CD4-positive, alpha-beta memory T cell (primary cell): ENCODE measurements around the gene ZNF236. TPM values are rescaled to one million over a fixed set of nuclear protein-coding genes. Genes with fewer than 3 reads are reported as not detected.
A peak's percentile ranks its signal among the peaks of the same experiment; 100 is the strongest.

Experiments
- CTCF ChIA-PET: fragments of 350-600 bp; sonication (Branson Sonifier 250); formaldehyde crosslinking; loops from one replicate; lab custom pipeline; 2021; ENCODE audit warnings: inconsistent platforms; ENCODE audit not compliant: partially characterized antibody; lab: Charles Lee
- POLR2A ChIA-PET: fragments of 350-600 bp; sonication (Branson Sonifier 250); formaldehyde crosslinking; loops from one replicate; lab custom pipeline; 2021; ENCODE audit not compliant: partially characterized antibody; lab: Charles Lee
- DNase-seq, 5 donors: peaks; one replicate each; pipeline versions ENCODE4 v3.0.0 to v3.0.0-alpha.2; 2020 to 2022; ENCODE audit warnings: mixed read lengths in 1 of 5
- H3K27ac ChIP-seq: one replicate; pipeline ENCODE4 v1.7.0; 2013; ENCODE audit warnings: low read depth, low read length
- H3K27me3 ChIP-seq: 2 replicates; pipeline ENCODE4 v1.7.0; 2013; ENCODE audit warnings: mild to moderate bottlenecking, low read length, moderate library complexity; ENCODE audit not compliant: insufficient read depth
- H3K36me3 ChIP-seq: 2 replicates; pipeline ENCODE4 v1.7.0; 2013; ENCODE audit warnings: mild to moderate bottlenecking, low read length, moderate library complexity; ENCODE audit not compliant: insufficient read depth
- H3K4me1 ChIP-seq: 2 replicates; pipeline ENCODE4 v1.7.0; 2013; ENCODE audit warnings: mild to moderate bottlenecking, low read length, moderate library complexity; ENCODE audit not compliant: insufficient read depth
- H3K4me3 ChIP-seq, 2 donors: one replicate each; pipeline ENCODE4 v1.7.0; 2013; ENCODE audit warnings: low read length in 2 of 2, mild to moderate bottlenecking in 1 of 2
- H3K9me3 ChIP-seq, 2 donors: one replicate each; pipeline ENCODE4 v1.7.0; 2013; ENCODE audit warnings: low read length in 2 of 2, control low read depth in 1 of 2; ENCODE audit not compliant: control insufficient read depth in 1 of 2
- H3K27ac Mint-ChIP-seq, 7 donors: one replicate each; pipeline ENCODE4 v1.8.0; 2020 to 2021; ENCODE audit warnings: mixed read lengths in 7 of 7, mild to moderate bottlenecking in 6 of 7, inconsistent platforms in 3 of 7, moderate library complexity in 3 of 7
- H3K27me3 Mint-ChIP-seq, 2 donors: one replicate each; pipeline ENCODE4 v1.8.0; 2020 to 2021; ENCODE audit warnings: mixed read lengths in 2 of 2
- H3K36me3 Mint-ChIP-seq, 2 donors: one replicate each; pipeline ENCODE4 v1.8.0; 2020 to 2021; ENCODE audit warnings: mixed read lengths in 2 of 2, inconsistent platforms in 1 of 2, mild to moderate bottlenecking in 1 of 2
- H3K4me1 Mint-ChIP-seq, 4 donors: one replicate each; pipeline ENCODE4 v1.8.0; 2020 to 2021; ENCODE audit warnings: mixed read lengths in 4 of 4, mild to moderate bottlenecking in 1 of 4
- H3K4me3 Mint-ChIP-seq, 8 donors: one replicate each; pipeline ENCODE4 v1.8.0; 2020 to 2021; ENCODE audit warnings: mixed read lengths in 8 of 8, mild to moderate bottlenecking in 7 of 8, moderate library complexity in 6 of 8, inconsistent platforms in 3 of 8
- H3K9me3 Mint-ChIP-seq, 8 donors: one replicate each; pipeline ENCODE4 v1.8.0; 2020 to 2021; ENCODE audit warnings: mixed read lengths in 8 of 8, mild to moderate bottlenecking in 5 of 8, inconsistent platforms in 3 of 8, moderate library complexity in 1 of 8
- intact Hi-C: fragments of 100-400 bp; cut with micrococcal nuclease; formaldehyde crosslinking; loops from one replicate; pipeline ENCODE4 v1.15.1; 2023
- polyA plus RNA-seq, 2 donors: library from polyadenylated mRNA; unstranded; fragments of 300-500 nt; fragmentation: Illumina TruSeq; gene quantifications; one replicate each; pipeline ENCODE4 v1.2.3, GENCODE V29; 2021
- total RNA-seq, 2 experiments: library from RNA; stranded (reverse); gene quantifications; one replicate each; pipeline ENCODE4 v1.2.3, GENCODE V29; 2021

Gene ZNF236
- total and polyA plus RNA-seq, 4 experiments from 2014 or later: 2.0 to 29.1 (median 18.8) TPM

DNA sequence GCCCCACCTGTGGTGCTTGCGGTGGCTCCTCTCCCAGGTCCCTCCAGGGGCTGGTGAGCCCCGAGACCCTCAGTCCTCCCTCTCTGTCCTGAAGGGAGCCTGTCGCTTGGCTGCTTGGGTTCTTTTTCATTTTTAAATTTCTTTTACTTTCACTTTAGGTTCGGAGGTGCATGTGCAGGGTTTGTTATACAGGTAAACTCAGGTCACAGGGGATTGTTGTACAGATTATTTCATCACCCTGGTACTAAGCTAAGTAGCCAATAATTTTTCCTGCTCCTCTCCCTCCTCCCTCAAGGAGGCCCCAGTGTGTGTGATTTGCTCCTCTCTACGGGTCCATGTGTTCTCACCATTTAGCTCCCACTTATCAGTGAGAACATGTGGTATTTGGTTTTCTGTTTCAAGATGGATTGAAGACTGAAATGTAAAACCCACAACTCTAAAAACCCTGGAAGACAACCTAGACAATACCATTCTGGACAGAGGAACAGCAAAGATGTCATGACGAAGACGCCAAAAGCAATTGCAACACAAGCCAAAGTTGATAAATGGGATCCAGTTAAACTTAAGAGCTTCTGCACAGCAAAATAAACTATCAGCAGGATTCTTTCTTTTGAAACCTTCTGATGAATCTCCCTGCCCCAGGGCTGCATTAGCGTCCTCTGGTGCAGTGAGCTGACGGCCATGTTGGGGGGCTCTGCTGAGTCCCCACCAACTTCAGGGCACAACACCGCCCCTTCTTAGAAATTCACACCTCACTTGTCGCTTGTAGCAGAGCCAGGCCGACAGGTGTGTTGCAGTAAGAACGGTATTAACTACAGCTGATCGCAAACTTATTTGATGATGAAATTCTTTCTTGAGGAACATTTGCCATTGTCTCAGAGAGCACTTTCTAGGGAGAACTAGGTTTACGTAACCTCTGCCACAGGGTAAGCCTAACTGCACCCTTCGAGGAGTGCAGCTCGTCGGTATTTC is 135.3 kb downstream of the ZNF236 start:
- Mint-ChIP-seq H3K4me3 (peak overlapping the region in 6 of 8 donors; percentile 2 to 58 (median 20)), H3K27ac (peak overlapping the region in 5 of 7 donors; percentile 4 to 88 (median 45)), H3K9me3 (no peaks in the 10 kb centered on the region), H3K27me3 (no peaks in the 10 kb centered on the region), H3K36me3 (peaks cover 60 to 77% of the 10 kb centered on the region in 2 donors), H3K4me1 (peaks cover 3 to 17% (median 11%) of the 10 kb centered on the region in 4 donors)
- ChIA-PET POLR2A (no interaction called here), CTCF (interaction anchor here (1.4 to 1.6 kb wide), 3 partner anchors 10 to 154 kb away, joined by 3 to 8 read pairs (median 5); no protein-coding TSS in a partner anchor)
- DNase-seq: no peak
- Histone ChIP-seq H3K27me3 (no peaks in the 10 kb centered on the region), H3K27ac (no peak overlapping the region), H3K4me3 (no peak overlapping the region), H3K4me1 (no peaks in the 10 kb centered on the region), H3K36me3 (peaks cover 39% of the 10 kb centered on the region), H3K9me3 (no peaks in the 10 kb centered on the region)
- intact Hi-C loops: no loop called here

DNA sequence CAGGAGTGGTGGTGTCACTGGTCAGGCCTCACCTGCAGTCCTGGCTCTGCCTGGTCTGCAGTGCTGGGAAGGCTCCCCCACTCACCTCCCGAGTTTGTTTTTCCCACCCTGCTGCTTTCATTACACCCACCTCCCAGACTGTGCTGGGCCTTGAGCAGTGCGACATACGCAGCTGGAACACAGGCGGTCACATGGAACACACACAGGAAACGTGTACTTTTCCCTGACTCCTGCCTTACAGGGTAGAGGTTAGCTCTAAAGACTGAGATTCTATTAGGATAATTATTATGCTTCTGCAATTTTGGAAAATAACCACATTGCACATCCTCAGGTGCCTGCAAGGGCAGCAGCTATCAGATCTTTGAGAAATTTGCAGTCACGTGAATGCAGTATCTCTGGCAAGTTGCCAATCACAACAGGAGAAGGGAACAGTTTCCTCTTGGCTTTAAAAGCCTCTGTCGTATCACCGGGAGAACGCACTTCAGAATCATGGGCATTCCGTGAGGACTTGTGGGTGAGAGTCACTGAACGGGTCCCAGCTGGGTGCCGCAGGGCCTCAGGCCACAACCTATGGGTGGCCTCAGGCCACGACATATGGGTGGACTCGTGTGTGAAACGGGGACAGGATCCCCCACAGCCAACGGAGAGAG is 136.5 kb downstream of the ZNF236 start:
- H3K9me3 ChIP-seq: no peaks in the 10 kb centered on the region
- no peak overlapping the region for H3K4me3 Mint-ChIP-seq
- H3K27me3 Mint-ChIP-seq: no peaks in the 10 kb centered on the region
- no peak overlapping the region for H3K27ac ChIP-seq
- H3K27ac Mint-ChIP-seq: no peak overlapping the region
- intact Hi-C loops: no loop called here
- H3K4me3 ChIP-seq: no peak overlapping the region
- no peaks in the 10 kb centered on the region for H3K27me3 ChIP-seq
- H3K36me3 Mint-ChIP-seq: peaks cover 64 to 79% of the 10 kb centered on the region in 2 donors
- peaks cover 30% of the 10 kb centered on the region for H3K36me3 ChIP-seq
- POLR2A ChIA-PET: no interaction called here
- DNase-seq: no peak
- H3K4me1 Mint-ChIP-seq: peaks cover 15 to 28% (median 22%) of the 10 kb centered on the region in 4 donors
- H3K4me1 ChIP-seq: peaks cover 8% of the 10 kb centered on the region
- CTCF ChIA-PET: interaction anchor here (0.7 to 1.6 kb wide), 4 partner anchors 11 to 25 kb away, joined by 3 to 8 read pairs (median 4); no protein-coding TSS in a partner anchor
- H3K9me3 Mint-ChIP-seq: no peaks in the 10 kb centered on the region

DNA sequence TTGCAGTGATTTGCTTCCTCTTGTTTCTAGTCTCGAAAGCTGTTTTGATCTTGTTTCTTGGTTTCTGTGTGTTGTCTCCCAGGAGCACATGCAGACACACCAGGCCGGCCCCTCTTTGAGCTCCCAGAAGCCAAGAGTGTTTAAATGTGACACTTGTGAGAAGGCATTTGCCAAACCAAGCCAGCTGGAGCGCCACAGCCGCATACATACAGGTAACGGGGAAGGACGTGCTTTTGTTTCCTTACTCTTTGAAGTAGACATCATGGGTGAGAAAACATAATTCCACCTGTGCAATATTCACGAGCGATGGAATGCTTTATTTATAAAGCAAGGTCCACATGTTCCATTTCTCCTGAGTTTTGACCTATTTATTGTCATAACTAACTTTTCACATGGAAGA is 137.2 kb downstream of the ZNF236 start:
- Histone ChIP-seq H3K27ac (no peak overlapping the region), H3K4me3 (no peak overlapping the region), H3K4me1 (peaks cover 14% of the 10 kb centered on the region), H3K36me3 (peaks cover 26% of the 10 kb centered on the region), H3K9me3 (no peaks in the 10 kb centered on the region), H3K27me3 (no peaks in the 10 kb centered on the region)
- ChIA-PET POLR2A (no interaction called here), CTCF (interaction anchor here (0.7 to 0.9 kb wide), 2 partner anchors 21 to 24 kb away, joined by 3 to 4 read pairs; no protein-coding TSS in a partner anchor)
- Mint-ChIP-seq H3K27ac (peak overlapping the region in 3 of 7 donors; percentile 5 to 18 (median 5)), H3K9me3 (no peaks in the 10 kb centered on the region), H3K27me3 (no peaks in the 10 kb centered on the region), H3K4me1 (peaks cover 19 to 36% (median 26%) of the 10 kb centered on the region in 4 donors), H3K4me3 (no peak overlapping the region), H3K36me3 (peaks cover 68 to 85% of the 10 kb centered on the region in 2 donors)
- DNase-seq: no peak
- intact Hi-C loops: no loop called here

DNA sequence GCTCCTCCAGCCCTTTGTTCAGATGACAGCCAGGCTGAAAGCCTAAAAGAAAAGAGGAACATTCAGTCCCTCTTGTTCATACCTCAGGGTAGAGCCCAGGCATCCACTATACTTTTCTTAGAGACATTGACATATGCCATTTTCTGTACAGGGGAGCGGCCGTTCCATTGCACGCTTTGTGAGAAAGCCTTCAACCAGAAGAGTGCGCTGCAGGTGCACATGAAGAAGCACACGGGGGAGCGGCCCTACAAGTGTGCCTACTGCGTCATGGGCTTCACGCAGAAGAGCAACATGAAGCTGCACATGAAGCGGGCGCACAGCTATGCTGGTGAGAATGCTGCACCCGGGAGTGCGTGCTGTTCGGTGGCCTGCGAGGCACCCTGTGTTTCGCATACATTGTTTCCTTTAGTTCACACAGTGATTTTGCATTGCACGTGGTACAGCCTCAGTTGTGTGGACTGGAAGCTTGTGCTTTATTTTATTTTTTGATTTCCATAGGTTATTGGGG is 138.2 kb downstream of the ZNF236 start:
- Mint-ChIP-seq H3K4me3 (no peak overlapping the region), H3K27me3 (no peaks in the 10 kb centered on the region), H3K27ac (peak overlapping the region in 2 of 7 donors; percentile 35 to 49), H3K9me3 (no peaks in the 10 kb centered on the region), H3K4me1 (peaks cover 20 to 44% (median 28%) of the 10 kb centered on the region in 4 donors), H3K36me3 (peaks cover 76 to 91% of the 10 kb centered on the region in 2 donors)
- Histone ChIP-seq H3K27me3 (no peaks in the 10 kb centered on the region), H3K9me3 (no peaks in the 10 kb centered on the region), H3K36me3 (peaks cover 26% of the 10 kb centered on the region), H3K4me1 (peaks cover 14% of the 10 kb centered on the region), H3K27ac (no peak overlapping the region), H3K4me3 (no peak overlapping the region)
- DNase-seq: no peak
- intact Hi-C loops: no loop called here
- POLR2A ChIA-PET: no interaction called here
- CTCF ChIA-PET: no interaction called here

- POLR2A ChIA-PET: interaction anchor here (1.0 kb wide), 1 partner anchor 21 kb away, joined by 3 read pairs; no protein-coding TSS in a partner anchor
- Mint-ChIP-seq H3K36me3 (peaks cover 66 to 69% of the 10 kb centered on the region in 2 donors), H3K9me3 (no peaks in the 10 kb centered on the region), H3K4me3 (peak overlapping the region in 3 of 8 donors; percentile 2 to 36 (median 19)), H3K4me1 (peaks cover 18 to 39% (median 27%) of the 10 kb centered on the region in 4 donors), H3K27ac (peak overlapping the region in 3 of 7 donors; percentile 5 to 48 (median 15)), H3K27me3 (no peaks in the 10 kb centered on the region)
- no peak for DNase-seq
- CTCF ChIA-PET: interaction anchor here (0.9 to 1.7 kb wide), 4 partner anchors 10 to 161 kb away, joined by 3 to 5 read pairs (median 4); no protein-coding TSS in a partner anchor
- H3K4me3 ChIP-seq: no peak overlapping the region
- H3K27me3 ChIP-seq: no peaks in the 10 kb centered on the region
- peaks cover 14% of the 10 kb centered on the region for H3K4me1 ChIP-seq
- no peak overlapping the region for H3K27ac ChIP-seq
- H3K36me3 ChIP-seq: peaks cover 22% of the 10 kb centered on the region
- no peaks in the 10 kb centered on the region for H3K9me3 ChIP-seq
- intact Hi-C loops: no loop called here
These were observed 140.5 kb downstream of the ZNF236 start for GRCh38 chr18:76962851-76963250.

GRCh38 chr18:76963936-76964335 is 141.6 kb downstream of the ZNF236 start:
- Mint-ChIP-seq H3K27me3 (no peaks in the 10 kb centered on the region), H3K4me1 (peaks cover 18 to 39% (median 24%) of the 10 kb centered on the region in 4 donors), H3K36me3 (peaks cover 65 to 66% of the 10 kb centered on the region in 2 donors), H3K27ac (peak overlapping the region in 4 of 7 donors; percentile 15 to 48 (median 34)), H3K4me3 (peak overlapping the region in 4 of 8 donors; percentile 0 to 36 (median 12)), H3K9me3 (no peaks in the 10 kb centered on the region)
- H3K4me3 ChIP-seq: no peak overlapping the region
- H3K9me3 ChIP-seq: no peaks in the 10 kb centered on the region
- H3K27ac ChIP-seq: no peak overlapping the region
- CTCF ChIA-PET: interaction anchor here (1.1 to 1.7 kb wide), 3 partner anchors 19 to 162 kb away, joined by 3 to 5 read pairs (median 5); no protein-coding TSS in a partner anchor
- H3K36me3 ChIP-seq: peaks cover 19% of the 10 kb centered on the region
- intact Hi-C loops: no loop called here
- no peak for DNase-seq
- POLR2A ChIA-PET: no interaction called here
- no peaks in the 10 kb centered on the region for H3K27me3 ChIP-seq
- peaks cover 14% of the 10 kb centered on the region for H3K4me1 ChIP-seq
